GM12878 (cell line): Measurements from ENCODE around the gene TDRD9.

Experiments
- CREB1 ChIP-seq: IDR thresholded peaks from 2 replicates; pipeline ENCODE4 v1.6.1; 2012; ENCODE audit warnings: low read depth, mild to moderate bottlenecking, inconsistent platforms
- POLR2AphosphoS2 ChIP-seq: IDR thresholded peaks from 2 replicates; pipeline ENCODE4 v1.6.1; 2011; ENCODE audit warnings: low read depth, mild to moderate bottlenecking, low read length, improper control_type of control experiment, moderate library complexity
- POLR2AphosphoS5 ChIP-seq: IDR thresholded peaks from 2 replicates; pipeline ENCODE4 v1.6.1; 2011; ENCODE audit warnings: mild to moderate bottlenecking, low read length, inconsistent platforms
- RAD21 ChIP-seq: IDR thresholded peaks from 2 replicates; pipeline ENCODE4 v1.6.1; 2011; ENCODE audit warnings: mild to moderate bottlenecking, low read depth, low read length, moderate library complexity; ENCODE audit not compliant: insufficient read depth
- TF ChIP-seq, protein P1 (sequence below): IDR thresholded peaks from 2 replicates; pipeline ENCODE4 v1.6.1; 2011; ENCODE audit warnings: low read depth, low read length, improper control_type of control experiment, borderline replicate concordance
- TF ChIP-seq, protein P2 (sequence below), 3 experiments: IDR thresholded peaks in 2 of 3; conservative IDR thresholded peaks in 1 of 3; 2 replicates each; pipeline ENCODE4 v1.5.1; 2011; ENCODE audit warnings: low read depth in 3 of 3, low read length in 3 of 3, mild to moderate bottlenecking in 3 of 3, control low read depth in 2 of 3, moderate library complexity in 2 of 3, inconsistent platforms in 1 of 3, mixed read lengths in 1 of 3; ENCODE audit not compliant: control insufficient read depth in 2 of 3, insufficient read depth in 1 of 3; ENCODE audit errors: extremely low read depth in 1 of 3

DNA sequence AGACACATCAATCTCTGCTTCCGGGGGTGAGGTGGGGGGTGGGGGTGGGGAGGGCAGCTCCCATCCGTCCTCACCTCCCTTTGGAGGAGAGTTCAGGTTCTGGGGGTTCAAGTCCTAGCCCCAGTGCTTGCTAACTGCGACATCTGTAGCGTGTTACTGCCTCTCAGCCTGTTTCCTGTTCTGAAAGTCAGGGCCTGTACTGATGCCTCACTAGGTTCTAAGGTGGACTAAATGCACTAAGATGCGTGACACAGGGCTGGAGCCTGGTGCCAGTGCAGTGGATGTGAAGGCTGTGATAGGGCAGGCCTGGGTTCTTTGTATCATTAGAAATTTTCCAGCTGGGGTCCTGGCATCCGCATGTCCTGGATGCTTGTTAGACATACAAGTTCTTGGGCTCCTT, 17.3 kb upstream of the TDRD9 start:
- no peak for TF ChIP-seq POLR2AphosphoS2
- no peak for TF ChIP-seq CREB1
- no peak; the same call in 1 of the 2 replicates for TF ChIP-seq POLR2AphosphoS5
- no peak for TF ChIP-seq RAD21
- TF ChIP-seq, protein P1, sequence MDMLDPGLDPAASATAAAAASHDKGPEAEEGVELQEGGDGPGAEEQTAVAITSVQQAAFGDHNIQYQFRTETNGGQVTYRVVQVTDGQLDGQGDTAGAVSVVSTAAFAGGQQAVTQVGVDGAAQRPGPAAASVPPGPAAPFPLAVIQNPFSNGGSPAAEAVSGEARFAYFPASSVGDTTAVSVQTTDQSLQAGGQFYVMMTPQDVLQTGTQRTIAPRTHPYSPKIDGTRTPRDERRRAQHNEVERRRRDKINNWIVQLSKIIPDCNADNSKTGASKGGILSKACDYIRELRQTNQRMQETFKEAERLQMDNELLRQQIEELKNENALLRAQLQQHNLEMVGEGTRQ: no peak
- TF ChIP-seq, protein P2, sequence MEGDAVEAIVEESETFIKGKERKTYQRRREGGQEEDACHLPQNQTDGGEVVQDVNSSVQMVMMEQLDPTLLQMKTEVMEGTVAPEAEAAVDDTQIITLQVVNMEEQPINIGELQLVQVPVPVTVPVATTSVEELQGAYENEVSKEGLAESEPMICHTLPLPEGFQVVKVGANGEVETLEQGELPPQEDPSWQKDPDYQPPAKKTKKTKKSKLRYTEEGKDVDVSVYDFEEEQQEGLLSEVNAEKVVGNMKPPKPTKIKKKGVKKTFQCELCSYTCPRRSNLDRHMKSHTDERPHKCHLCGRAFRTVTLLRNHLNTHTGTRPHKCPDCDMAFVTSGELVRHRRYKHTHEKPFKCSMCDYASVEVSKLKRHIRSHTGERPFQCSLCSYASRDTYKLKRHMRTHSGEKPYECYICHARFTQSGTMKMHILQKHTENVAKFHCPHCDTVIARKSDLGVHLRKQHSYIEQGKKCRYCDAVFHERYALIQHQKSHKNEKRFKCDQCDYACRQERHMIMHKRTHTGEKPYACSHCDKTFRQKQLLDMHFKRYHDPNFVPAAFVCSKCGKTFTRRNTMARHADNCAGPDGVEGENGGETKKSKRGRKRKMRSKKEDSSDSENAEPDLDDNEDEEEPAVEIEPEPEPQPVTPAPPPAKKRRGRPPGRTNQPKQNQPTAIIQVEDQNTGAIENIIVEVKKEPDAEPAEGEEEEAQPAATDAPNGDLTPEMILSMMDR (IDR thresholded peaks at IDR 0.05 in 2 of 3, conservative IDR thresholded peaks at IDR 0.05 in 1 of 3; ENCODE audit: control insufficient read depth in 2 of 3, extremely low read depth in 1 of 3, insufficient read depth in 1 of 3, low read depth in 3 of 3, low read length in 3 of 3): no peak
